Activated CD8-positive, alpha-beta memory T cell treated with anti-CD3 and anti-CD28 coated beads, Interleukin-2, amount 50 U/mL, for 24 hours (primary cell): ENCODE measurements around the gene LUZP2.

Experiments used
- DNase-seq: peaks from one replicate; pipeline ENCODE4 v3.0.0-alpha.2; 2020; ENCODE audit errors: extremely low read depth

Gene LUZP2

GRCh38 chr11:24635588-24636290 is 138.9 kb downstream of the LUZP2 start:
- no peak for DNase-seq

- no peak for DNase-seq
Observed at GRCh38 chr11:24636291-24636629, 139.4 kb downstream of the LUZP2 start.

- no peak for DNase-seq
Observed at GRCh38 chr11:24637520-24637919, 140.7 kb downstream of the LUZP2 start.

- DNase-seq = no peak
Observed at GRCh38 chr11:24642648-24643047, 145.8 kb downstream of the LUZP2 start.

- DNase-seq = no peak
Observed at GRCh38 chr11:24645563-24645962, 148.7 kb downstream of the LUZP2 start.

- DNase-seq = no peak
Observed at GRCh38 chr11:24651873-24652272, 155.0 kb downstream of the LUZP2 start.

- DNase-seq = no peak
Observed at GRCh38 chr11:24653901-24654300, 157.0 kb downstream of the LUZP2 start.

- DNase-seq = no peak
Observed at GRCh38 chr11:24661331-24661730, 164.5 kb downstream of the LUZP2 start.

- no peak for DNase-seq
Observed at GRCh38 chr11:24664399-24664798, 167.5 kb downstream of the LUZP2 start.

GRCh38 chr11:24667353-24667968 is 170.6 kb downstream of the LUZP2 start:
- no peak for DNase-seq

- DNase-seq = no peak
Observed at GRCh38 chr11:24678703-24679348, 182.0 kb downstream of the LUZP2 start.

GRCh38 chr11:24679821-24680351 is 183.0 kb downstream of the LUZP2 start:
- no peak for DNase-seq

GRCh38 chr11:24683583-24683982 is 186.7 kb downstream of the LUZP2 start:
- DNase-seq = no peak

- no peak for DNase-seq
Observed at GRCh38 chr11:24685821-24686220, 189.0 kb downstream of the LUZP2 start.

GRCh38 chr11:24687531-24688147 is 190.8 kb downstream of the LUZP2 start:
- no peak for DNase-seq

GRCh38 chr11:24688981-24689380 is 192.1 kb downstream of the LUZP2 start:
- no peak for DNase-seq

- no peak for DNase-seq
Observed at GRCh38 chr11:24697522-24698111, 200.8 kb downstream of the LUZP2 start.

- DNase-seq = no peak
Observed at GRCh38 chr11:24704716-24705115, 207.9 kb downstream of the LUZP2 start.

GRCh38 chr11:24705474-24705873 is 208.6 kb downstream of the LUZP2 start:
- DNase-seq = no peak

GRCh38 chr11:24708616-24709015 is 211.8 kb downstream of the LUZP2 start:
- no peak for DNase-seq

GRCh38 chr11:24709928-24710565 is 213.2 kb downstream of the LUZP2 start:
- no peak for DNase-seq

GRCh38 chr11:24714601-24715000 is 217.7 kb downstream of the LUZP2 start:
- DNase-seq = no peak
